GM12878 (cell line): Measurements from ENCODE around the gene PPP3CA. TPM values are rescaled to one million over a fixed set of nuclear protein-coding genes. Genes with fewer than 3 reads are reported as not detected.

Experiments used
- ATAC-seq: fragments of 200-7000 bp; cut with Tn5 transposase; 3 replicates; pipeline ENCODE4 v1.9.1; 2020; ENCODE audit warnings: mild to moderate bottlenecking, moderate library complexity
- BruUV-seq: library from RNA; stranded (reverse); fragments of 400-500 nt; replicated peaks from 2 replicates; lab custom pipeline; 2021; lab: Mats Ljungman, UMichigan
- CTCF ChIA-PET: fragments of 300-600 bp; sonication (Branson Sonifier 250); formaldehyde crosslinking; extraction: SDS; loops from one replicate; lab custom pipeline; 2021; ENCODE audit warnings: inconsistent platforms; lab: Yijun Ruan, JAX
- POLR2A ChIA-PET: fragments of 350-600 bp; formaldehyde crosslinking; extraction: SDS; loops from one replicate; lab custom pipeline; 2021; ENCODE audit warnings: inconsistent platforms; lab: Charles Lee
- RAD21 ChIA-PET: fragments of 300-600 bp; sonication (Branson Sonifier 250); formaldehyde crosslinking; loops from one replicate; lab custom pipeline; 2023; ENCODE audit warnings: antibody characterized with exemption; ENCODE audit not compliant: unreplicated experiment; lab: Charles Lee
- SMC1A ChIA-PET: fragments of 300-600 bp; sonication (Branson Sonifier 250); formaldehyde crosslinking; loops from one replicate; lab custom pipeline; 2023; ENCODE audit not compliant: unreplicated experiment, uncharacterized antibody; lab: Charles Lee
- DNase-seq: peaks from one replicate; pipeline ENCODE4 v3.0.0-alpha.2; 2011; ENCODE audit warnings: low read depth, low spot score
- FAIRE-seq: peaks from 3 replicates; lab custom pipeline; 2011; peaks lifted over from hg19 to GRCh38; lab: Jason Lieb, UNC
- H2AFZ ChIP-seq: 2 replicates; pipeline ENCODE4 v1.6.0; 2011; ENCODE audit warnings: low read depth, low read length, control low read depth; ENCODE audit not compliant: control insufficient read depth
- H3K27ac ChIP-seq: 2 replicates; pipeline ENCODE4 v1.5.1; 2011; ENCODE audit warnings: control low read depth; ENCODE audit not compliant: control insufficient read depth, insufficient read depth
- H3K27me3 ChIP-seq, 2 experiments: replicated peaks in 1 of 2; 2 replicates each; pipeline versions ENCODE4 v1.6.0 to v1.6.1; 2011; ENCODE audit warnings: low read length in 1 of 2; ENCODE audit not compliant: control insufficient read depth in 2 of 2, insufficient read depth in 2 of 2
- H3K36me3 ChIP-seq, 2 experiments: 2 replicates each; pipeline ENCODE4 v1.5.1; 2011; ENCODE audit warnings: low read length in 1 of 2; ENCODE audit not compliant: control insufficient read depth in 2 of 2, insufficient read depth in 2 of 2
- H3K4me1 ChIP-seq: 2 replicates; pipeline ENCODE4 v1.6.1; 2011; ENCODE audit warnings: mild to moderate bottlenecking, low read length, moderate library complexity, mixed read lengths; ENCODE audit not compliant: control insufficient read depth, insufficient read depth
- H3K4me2 ChIP-seq: 2 replicates; pipeline ENCODE4 v1.6.0; 2011; ENCODE audit warnings: control low read depth; ENCODE audit not compliant: control insufficient read depth, insufficient read depth
- H3K4me3 ChIP-seq: fragments of 200-600 bp; sonication (generic); 2 replicates; pipeline ENCODE4 v1.5.1; 2016
- H3K79me2 ChIP-seq: 2 replicates; pipeline ENCODE4 v1.6.0; 2011; ENCODE audit warnings: low read length; ENCODE audit not compliant: control insufficient read depth, insufficient read depth
- H3K9ac ChIP-seq: 2 replicates; pipeline ENCODE4 v1.8.0; 2011; ENCODE audit warnings: low read length, control low read depth, mixed read lengths; ENCODE audit not compliant: control insufficient read depth, insufficient read depth
- H3K9me3 ChIP-seq: replicated peaks from 3 replicates; pipeline ENCODE4 v1.5.1; 2011; ENCODE audit warnings: mild to moderate bottlenecking, low read length; ENCODE audit not compliant: control insufficient read depth, insufficient read depth
- H4K20me1 ChIP-seq: 2 replicates; pipeline ENCODE4 v1.6.0; 2011; ENCODE audit not compliant: control insufficient read depth, insufficient read depth
- BACH1 ChIP-seq: fragments of 450-650 bp; IDR thresholded peaks from 2 replicates; pipeline ENCODE4 v1.6.1; 2017; ENCODE audit warnings: mild to moderate bottlenecking, borderline replicate concordance
- BRCA1 ChIP-seq: IDR thresholded peaks from 2 replicates; pipeline ENCODE4 v1.6.1; 2011; ENCODE audit warnings: low read depth, low read length, improper control_type of control experiment
- CHD1 ChIP-seq: IDR thresholded peaks from 2 replicates; pipeline ENCODE4 v1.6.1; 2012; ENCODE audit warnings: low read depth, low read length, improper control_type of control experiment
- EED ChIP-seq: sonication (generic); IDR thresholded peaks from 2 replicates; pipeline ENCODE4 v1.6.1; 2016; ENCODE audit warnings: antibody characterized with exemption, low read depth
- KLF5 ChIP-seq: fragments of 450-650 bp; IDR thresholded peaks from 2 replicates; pipeline ENCODE4 v1.6.1; 2014; ENCODE audit warnings: mild to moderate bottlenecking; ENCODE audit not compliant: partially characterized antibody
- MEF2A ChIP-seq: IDR thresholded peaks from 2 replicates; pipeline ENCODE4 v1.6.1; 2011; ENCODE audit warnings: low read depth, mild to moderate bottlenecking, low read length, moderate library complexity; ENCODE audit not compliant: insufficient read depth
- MEF2B ChIP-seq: fragments of 450-650 bp; IDR thresholded peaks from 2 replicates; pipeline ENCODE4 v1.6.1; 2018; ENCODE audit warnings: mild to moderate bottlenecking, moderate library complexity; ENCODE audit not compliant: partially characterized antibody, poor library complexity, severe bottlenecking
- MYC ChIP-seq: IDR thresholded peaks from 2 replicates; pipeline ENCODE4 v1.6.1; 2011; ENCODE audit warnings: mild to moderate bottlenecking, low read length, moderate library complexity, inconsistent platforms; ENCODE audit not compliant: insufficient read depth, insufficient replicate concordance, insufficient read length, severe bottlenecking
- NBN ChIP-seq: fragments of 450-650 bp; IDR thresholded peaks from 2 replicates; pipeline ENCODE4 v1.6.1; 2016
- NR2C2 ChIP-seq: IDR thresholded peaks from 2 replicates; pipeline ENCODE4 v1.6.1; 2011; ENCODE audit warnings: borderline replicate concordance, low read depth; ENCODE audit not compliant: control insufficient read depth, insufficient read length
- RB1 ChIP-seq: fragments of 450-650 bp; formaldehyde crosslinking; IDR thresholded peaks from 2 replicates; pipeline ENCODE4 v1.6.1; 2017; ENCODE audit warnings: mild to moderate bottlenecking, borderline replicate concordance
- RUNX3 ChIP-seq: IDR thresholded peaks from 2 replicates; pipeline ENCODE4 v1.6.1; 2012; ENCODE audit warnings: low read length, inconsistent platforms
- SP1 ChIP-seq: IDR thresholded peaks from one replicate; pipeline ENCODE4 v1.6.1; 2011; ENCODE audit warnings: low read depth, low read length
- SREBF1 ChIP-seq: IDR thresholded peaks from 2 replicates; pipeline ENCODE4 v1.6.1; 2012; ENCODE audit warnings: mild to moderate bottlenecking, low read length
- WGBS: methylation state at CpG from one replicate; pipeline ENCODE4 v1.1.6; 2016; ENCODE audit warnings: low lambda C conversion rate; ENCODE audit not compliant: insufficient replicate concordance, insufficient coverage; ENCODE audit errors: missing lambda C conversion rate; 5-methylcytosine and 5-hydroxymethylcytosine counted together
- in situ Hi-C: fragments of 300-500 bp; cut with MboI; formaldehyde crosslinking; loops from 9 replicates; pipeline ENCODE4 v1.14.3; 2018; ENCODE audit warnings: mixed read lengths
- intact Hi-C: fragments of 100-400 bp; cut with micrococcal nuclease; formaldehyde crosslinking; loops from one replicate; pipeline ENCODE4 v1.14.2; 2022; ENCODE audit not compliant: unreplicated experiment
- polyA plus RNA-seq, 11 experiments: library from polyadenylated mRNA; depleted of rRNA in 4 of 11; unstranded in 6 of 11; stranded (reverse) in 5 of 11; fragments of >200 nt; fragmentation: Nextera tagmentation in 4 of 11; fragmentation: Illumina TruSeq in 1 of 11; extraction: Ambion mirVana in 4 of 11; extraction: Trizol in 1 of 11; gene quantifications; 1 replicate in 1 of 11; 2 replicates in 10 of 11; pipeline versions ENCODE4 v1.2.1 to v1.2.3, GENCODE V29; 2011 to 2016; ENCODE audit warnings: inconsistent platforms in 2 of 11, missing spikeins in 2 of 11, low read depth in 1 of 11
- total RNA-seq, 4 experiments: library from RNA; depleted of rRNA in 3 of 4; stranded (reverse); fragments of >200 nt in 3 of 4; fragmentation: Illumina TruSeq in 1 of 4; extraction: Trizol in 1 of 4; gene quantifications; 2 replicates each; pipeline versions ENCODE4 v1.2.1 to v1.2.3, GENCODE V29; 2013 to 2021
- TF ChIP-seq, protein P1 (sequence below): fragments of 450-650 bp; IDR thresholded peaks from 2 replicates; pipeline ENCODE4 v1.6.1; 2018; ENCODE audit warnings: mild to moderate bottlenecking, low read depth, moderate library complexity; ENCODE audit not compliant: partially characterized antibody
- TF ChIP-seq, protein P2 (sequence below): IDR thresholded peaks from 2 replicates; pipeline ENCODE4 v1.6.1; 2011; ENCODE audit warnings: mild to moderate bottlenecking, low read depth, low read length, moderate library complexity; ENCODE audit not compliant: insufficient replicate concordance
- TF ChIP-seq, protein P3 (sequence below): IDR thresholded peaks from 2 replicates; pipeline ENCODE4 v1.6.1; 2011; ENCODE audit warnings: low read depth, mild to moderate bottlenecking, low read length, moderate library complexity, borderline replicate concordance; ENCODE audit errors: extremely low read depth
- TF ChIP-seq, protein P4 (sequence below): IDR thresholded peaks from 2 replicates; pipeline ENCODE4 v1.6.1; 2011; ENCODE audit warnings: borderline replicate concordance, low read depth, mild to moderate bottlenecking, moderate library complexity, low read length; ENCODE audit not compliant: insufficient read depth, poor library complexity, severe bottlenecking

PPP3CA gene
- total and polyA plus RNA-seq, 10 of the 15 experiments (the other 5 are each of a cell fraction or from before 2014, with no cell fraction given) = 0.33 to 9.0 (median 1.0) TPM

DNA sequence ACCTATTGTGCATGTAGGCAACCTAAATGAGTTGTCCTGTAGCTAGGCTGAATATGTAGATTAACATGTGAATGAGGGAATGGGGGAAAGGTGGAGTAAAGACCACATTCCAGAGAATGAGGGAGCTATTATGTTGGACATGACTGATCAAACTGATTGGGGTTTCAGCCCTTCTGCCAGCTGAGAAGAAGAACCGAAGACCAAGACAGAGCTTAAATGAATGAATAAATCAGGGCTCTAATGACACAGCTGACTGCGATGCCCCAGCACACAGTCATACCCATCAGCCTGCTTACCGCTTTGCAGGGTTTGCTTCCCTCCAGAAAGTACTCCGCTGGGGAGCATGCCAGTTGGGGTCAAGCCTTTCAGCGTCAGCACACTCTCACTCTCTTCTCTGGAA is 315.4 kb downstream of the PPP3CA start:
- H3K4me2 ChIP-seq = no peak overlapping the region
- ChIA-PET SMC1A (interaction anchor here (1.3 to 1.6 kb wide), 2 partner anchors 8 to 11 kb away, joined by 4 to 5 read pairs; no protein-coding TSS in a partner anchor), POLR2A (no interaction called here), RAD21 (no interaction called here), CTCF (no interaction called here)
- no peaks in the 10 kb centered on the region for H4K20me1 ChIP-seq
- no peak overlapping the region for H3K27ac ChIP-seq
- WGBS = 87% methylated on average over 5 of the region's 5 CpGs
- H2AFZ ChIP-seq = no peak overlapping the region
- in situ Hi-C loops (no loop called here), intact Hi-C loops (no loop called here)
- no peaks in the 10 kb centered on the region for H3K27me3 ChIP-seq
- BruUV-seq = no TSS peak
- H3K9ac ChIP-seq = no peak overlapping the region
- no peaks in the 10 kb centered on the region for H3K9me3 ChIP-seq
- H3K4me1 ChIP-seq = no peaks in the 10 kb centered on the region
- DNase-seq (no peak), ATAC-seq (no peak), FAIRE-seq (no peak)
- H3K36me3 ChIP-seq = no peaks in the 10 kb centered on the region
- no peak overlapping the region for H3K4me3 ChIP-seq
- no peak for TF ChIP-seq SREBF1
- no peak for TF ChIP-seq MYC
- no peak for TF ChIP-seq RUNX3
- TF ChIP-seq CHD1 = no peak
- TF ChIP-seq NR2C2 = no peak
- TF ChIP-seq SP1 = no peak
- no peak for TF ChIP-seq BRCA1
- TF ChIP-seq, protein P1, sequence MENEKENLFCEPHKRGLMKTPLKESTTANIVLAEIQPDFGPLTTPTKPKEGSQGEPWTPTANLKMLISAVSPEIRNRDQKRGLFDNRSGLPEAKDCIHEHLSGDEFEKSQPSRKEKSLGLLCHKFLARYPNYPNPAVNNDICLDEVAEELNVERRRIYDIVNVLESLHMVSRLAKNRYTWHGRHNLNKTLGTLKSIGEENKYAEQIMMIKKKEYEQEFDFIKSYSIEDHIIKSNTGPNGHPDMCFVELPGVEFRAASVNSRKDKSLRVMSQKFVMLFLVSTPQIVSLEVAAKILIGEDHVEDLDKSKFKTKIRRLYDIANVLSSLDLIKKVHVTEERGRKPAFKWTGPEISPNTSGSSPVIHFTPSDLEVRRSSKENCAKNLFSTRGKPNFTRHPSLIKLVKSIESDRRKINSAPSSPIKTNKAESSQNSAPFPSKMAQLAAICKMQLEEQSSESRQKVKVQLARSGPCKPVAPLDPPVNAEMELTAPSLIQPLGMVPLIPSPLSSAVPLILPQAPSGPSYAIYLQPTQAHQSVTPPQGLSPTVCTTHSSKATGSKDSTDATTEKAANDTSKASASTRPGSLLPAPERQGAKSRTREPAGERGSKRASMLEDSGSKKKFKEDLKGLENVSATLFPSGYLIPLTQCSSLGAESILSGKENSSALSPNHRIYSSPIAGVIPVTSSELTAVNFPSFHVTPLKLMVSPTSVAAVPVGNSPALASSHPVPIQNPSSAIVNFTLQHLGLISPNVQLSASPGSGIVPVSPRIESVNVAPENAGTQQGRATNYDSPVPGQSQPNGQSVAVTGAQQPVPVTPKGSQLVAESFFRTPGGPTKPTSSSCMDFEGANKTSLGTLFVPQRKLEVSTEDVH = no peak
- TF ChIP-seq, protein P2, sequence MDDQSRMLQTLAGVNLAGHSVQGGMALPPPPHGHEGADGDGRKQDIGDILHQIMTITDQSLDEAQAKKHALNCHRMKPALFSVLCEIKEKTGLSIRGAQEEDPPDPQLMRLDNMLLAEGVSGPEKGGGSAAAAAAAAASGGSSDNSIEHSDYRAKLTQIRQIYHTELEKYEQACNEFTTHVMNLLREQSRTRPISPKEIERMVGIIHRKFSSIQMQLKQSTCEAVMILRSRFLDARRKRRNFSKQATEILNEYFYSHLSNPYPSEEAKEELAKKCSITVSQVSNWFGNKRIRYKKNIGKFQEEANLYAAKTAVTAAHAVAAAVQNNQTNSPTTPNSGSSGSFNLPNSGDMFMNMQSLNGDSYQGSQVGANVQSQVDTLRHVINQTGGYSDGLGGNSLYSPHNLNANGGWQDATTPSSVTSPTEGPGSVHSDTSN = no peak
- TF ChIP-seq, protein P3, sequence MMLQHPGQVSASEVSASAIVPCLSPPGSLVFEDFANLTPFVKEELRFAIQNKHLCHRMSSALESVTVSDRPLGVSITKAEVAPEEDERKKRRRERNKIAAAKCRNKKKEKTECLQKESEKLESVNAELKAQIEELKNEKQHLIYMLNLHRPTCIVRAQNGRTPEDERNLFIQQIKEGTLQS = no peak
- no peak for TF ChIP-seq KLF5
- TF ChIP-seq RB1 = no peak
- TF ChIP-seq MEF2A = no peak
- TF ChIP-seq EED = no peak
- TF ChIP-seq, protein P4, sequence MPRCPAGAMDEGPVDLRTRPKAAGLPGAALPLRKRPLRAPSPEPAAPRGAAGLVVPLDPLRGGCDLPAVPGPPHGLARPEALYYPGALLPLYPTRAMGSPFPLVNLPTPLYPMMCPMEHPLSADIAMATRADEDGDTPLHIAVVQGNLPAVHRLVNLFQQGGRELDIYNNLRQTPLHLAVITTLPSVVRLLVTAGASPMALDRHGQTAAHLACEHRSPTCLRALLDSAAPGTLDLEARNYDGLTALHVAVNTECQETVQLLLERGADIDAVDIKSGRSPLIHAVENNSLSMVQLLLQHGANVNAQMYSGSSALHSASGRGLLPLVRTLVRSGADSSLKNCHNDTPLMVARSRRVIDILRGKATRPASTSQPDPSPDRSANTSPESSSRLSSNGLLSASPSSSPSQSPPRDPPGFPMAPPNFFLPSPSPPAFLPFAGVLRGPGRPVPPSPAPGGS = no peak
- no peak for TF ChIP-seq NBN
- TF ChIP-seq MEF2B = no peak
- no peak for TF ChIP-seq BACH1
- H3K79me2 ChIP-seq = no peaks in the 10 kb centered on the region
